GM12878 (cell line): ENCODE data around the gene PLEKHO1.

ENCODE experiments used
- CTCF ChIP-seq, 3 experiments: IDR thresholded peaks in 2 of 3; conservative IDR thresholded peaks in 1 of 3; 2 replicates each; pipeline ENCODE4 v1.5.1; 2011; ENCODE audit warnings: low read depth in 3 of 3, low read length in 3 of 3, mild to moderate bottlenecking in 3 of 3, control low read depth in 2 of 3, moderate library complexity in 2 of 3, inconsistent platforms in 1 of 3, mixed read lengths in 1 of 3; ENCODE audit not compliant: control insufficient read depth in 2 of 3, insufficient read depth in 1 of 3; ENCODE audit errors: extremely low read depth in 1 of 3
- EP300 ChIP-seq, 2 experiments: fragments of 150-350 bp in 1 of 2; IDR thresholded peaks; 2 replicates each; pipeline ENCODE4 v1.6.1; 2011 to 2012; ENCODE audit warnings: low read depth in 2 of 2, low read length in 2 of 2, borderline replicate concordance in 1 of 2, improper control_type of control experiment in 1 of 2, inconsistent platforms in 1 of 2; ENCODE audit not compliant: control insufficient read depth in 1 of 2
- ETV6 ChIP-seq, 2 experiments: fragments of 450-650 bp in 1 of 2; IDR thresholded peaks in 1 of 2; conservative IDR thresholded peaks in 1 of 2; 2 replicates each; pipeline ENCODE4 v1.6.1; 2014; ENCODE audit warnings: antibody characterized with exemption in 1 of 2, borderline replicate concordance in 1 of 2, low read depth in 1 of 2, mild to moderate bottlenecking in 1 of 2, moderate library complexity in 1 of 2
- MTA2 ChIP-seq: fragments of 450-650 bp; IDR thresholded peaks from 2 replicates; pipeline ENCODE4 v1.6.1; 2016; ENCODE audit warnings: low read depth, mild to moderate bottlenecking, moderate library complexity
- PBX3 ChIP-seq: IDR thresholded peaks from 2 replicates; pipeline ENCODE4 v1.6.1; 2011; ENCODE audit warnings: mild to moderate bottlenecking, low read depth, low read length, moderate library complexity; ENCODE audit not compliant: insufficient replicate concordance
- RCOR1 ChIP-seq: conservative IDR thresholded peaks from 2 replicates; pipeline ENCODE4 v1.6.1; 2012; ENCODE audit warnings: low read depth, low read length, improper control_type of control experiment
- TAF1 ChIP-seq: IDR thresholded peaks from 2 replicates; pipeline ENCODE4 v1.6.1; 2011; ENCODE audit warnings: mild to moderate bottlenecking, low read depth, low read length, borderline replicate concordance
- TF ChIP-seq, protein P1 (sequence below): IDR thresholded peaks from 2 replicates; pipeline ENCODE4 v1.6.1; 2012; ENCODE audit warnings: low read depth, low read length, improper control_type of control experiment
- TF ChIP-seq, protein P2 (sequence below): IDR thresholded peaks from 2 replicates; pipeline ENCODE4 v1.6.1; 2011; ENCODE audit warnings: low read depth, low read length, improper control_type of control experiment, borderline replicate concordance

GRCh38 chr1:150155413-150156071, 5.8 kb downstream of the PLEKHO1 start:
- no peak for TF ChIP-seq RCOR1
- TF ChIP-seq CTCF (IDR thresholded peaks at IDR 0.05 in 2 of 3, conservative IDR thresholded peaks at IDR 0.05 in 1 of 3; ENCODE audit: control insufficient read depth in 2 of 3, extremely low read depth in 1 of 3, insufficient read depth in 1 of 3, low read depth in 3 of 3, low read length in 3 of 3) = no peak
- TF ChIP-seq PBX3 = no peak
- TF ChIP-seq, protein P1, sequence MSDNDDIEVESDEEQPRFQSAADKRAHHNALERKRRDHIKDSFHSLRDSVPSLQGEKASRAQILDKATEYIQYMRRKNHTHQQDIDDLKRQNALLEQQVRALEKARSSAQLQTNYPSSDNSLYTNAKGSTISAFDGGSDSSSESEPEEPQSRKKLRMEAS = no peak
- no peak for TF ChIP-seq ETV6 (conservative IDR thresholded peaks at IDR 0.05 in 1 of 2, IDR thresholded peaks at IDR 0.05 in 1 of 2; ENCODE audit: borderline replicate concordance in 1 of 2, low read depth in 1 of 2)
- TF ChIP-seq, protein P2, sequence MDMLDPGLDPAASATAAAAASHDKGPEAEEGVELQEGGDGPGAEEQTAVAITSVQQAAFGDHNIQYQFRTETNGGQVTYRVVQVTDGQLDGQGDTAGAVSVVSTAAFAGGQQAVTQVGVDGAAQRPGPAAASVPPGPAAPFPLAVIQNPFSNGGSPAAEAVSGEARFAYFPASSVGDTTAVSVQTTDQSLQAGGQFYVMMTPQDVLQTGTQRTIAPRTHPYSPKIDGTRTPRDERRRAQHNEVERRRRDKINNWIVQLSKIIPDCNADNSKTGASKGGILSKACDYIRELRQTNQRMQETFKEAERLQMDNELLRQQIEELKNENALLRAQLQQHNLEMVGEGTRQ = no peak
- no peak for TF ChIP-seq EP300 (IDR thresholded peaks at IDR 0.05; ENCODE audit: borderline replicate concordance in 1 of 2, control insufficient read depth in 1 of 2, low read depth in 2 of 2, low read length in 2 of 2)
- TF ChIP-seq TAF1 = no peak
- no peak for TF ChIP-seq MTA2
